ENCODE measurements around the gene RC3H1. TPM values are rescaled to one million over a fixed set of nuclear protein-coding genes. Genes with fewer than 3 reads are reported as not detected.

Gene RC3H1
- total and polyA plus RNA-seq, 10 of the 15 experiments (the other 5 are each of a cell fraction or from before 2014, with no cell fraction given), result 1.4 to 33.9 (median 11.8) TPM

DNA sequence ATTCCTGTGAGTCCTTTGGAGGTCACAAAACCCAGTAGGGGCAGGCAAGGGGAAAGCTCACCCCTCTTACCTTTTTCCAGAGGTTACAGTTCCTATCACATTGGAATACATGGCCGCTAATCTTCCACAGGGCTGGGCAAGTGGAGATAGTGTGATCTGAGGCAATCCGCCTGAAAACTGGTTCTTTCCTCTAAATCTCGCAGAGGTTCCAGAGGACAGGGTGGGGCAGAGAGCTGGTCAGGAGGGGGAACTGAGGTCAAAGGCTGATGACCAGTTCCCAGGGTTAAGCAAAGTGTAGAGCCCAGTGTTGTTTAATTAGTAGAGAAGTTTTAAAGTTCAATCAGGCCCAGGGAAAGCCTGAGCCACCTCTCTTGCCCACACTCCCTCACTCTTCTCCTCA, 105.0 kb downstream of the RC3H1 start, which contains the start of gene SERPINC1:
Gene SERPINC1, minus strand, starts transcription at position 179 of the 400 bp plus-strand sequence. Its CDS starts 68 bp downstream, at position 111.
- Histone ChIP-seq H3K27me3 (replicated peaks in 1 of 2; ENCODE audit: control insufficient read depth in 2 of 2, insufficient read depth in 2 of 2, low read length in 1 of 2) (peaks cover 0 to 1% of the 10 kb centered on the region in 2 experiments; a peak in 1 of 4 replicates), H4K20me1 (ENCODE audit: control insufficient read depth, insufficient read depth) (no peaks in the 10 kb centered on the region), H3K36me3 (ENCODE audit: control insufficient read depth in 2 of 2, insufficient read depth in 2 of 2, low read length in 1 of 2) (no peaks in the 10 kb centered on the region), H3K4me2 (ENCODE audit: control insufficient read depth, insufficient read depth) (no peak within 1 kb of the TSS), H2AFZ (ENCODE audit: control insufficient read depth, low read depth, low read length) (no peak within 1 kb of the TSS), H3K9ac (ENCODE audit: control insufficient read depth, insufficient read depth, low read length) (no peak within 1 kb of the TSS), H3K4me1 (ENCODE audit: control insufficient read depth, insufficient read depth, low read length) (no peaks in the 10 kb centered on the region), H3K79me2 (ENCODE audit: control insufficient read depth, insufficient read depth, low read length) (no peaks in the 10 kb centered on the region), H3K4me3 (no peak within 1 kb of the TSS), H3K27ac (ENCODE audit: control insufficient read depth, insufficient read depth) (no peak within 1 kb of the TSS), H3K9me3 (replicated peaks; ENCODE audit: control insufficient read depth, insufficient read depth, low read length) (no peaks in the 10 kb centered on the region)
- RAD21 ChIA-PET (ENCODE audit: unreplicated experiment), result no interaction called here
- in situ Hi-C loops (cut with MboI) (no loop called here), intact Hi-C loops (cut with micrococcal nuclease; ENCODE audit: unreplicated experiment) (no loop called here)
- no peak for DNase-seq (ENCODE audit: low read depth, low spot score)
- no peak for ATAC-seq
- BruUV-seq (replicated peaks), result no TSS peak
- SMC1A ChIA-PET (ENCODE audit: uncharacterized antibody, unreplicated experiment), result no interaction called here
- CTCF ChIA-PET, result no interaction called here
- no peak for FAIRE-seq
- 83% methylated on average over 3 of the region's 3 CpGs for WGBS (ENCODE audit: insufficient coverage, insufficient replicate concordance, low lambda C conversion rate, missing lambda C conversion rate)
- POLR2A ChIA-PET, result no interaction called here
- TF ChIP-seq, protein P1, sequence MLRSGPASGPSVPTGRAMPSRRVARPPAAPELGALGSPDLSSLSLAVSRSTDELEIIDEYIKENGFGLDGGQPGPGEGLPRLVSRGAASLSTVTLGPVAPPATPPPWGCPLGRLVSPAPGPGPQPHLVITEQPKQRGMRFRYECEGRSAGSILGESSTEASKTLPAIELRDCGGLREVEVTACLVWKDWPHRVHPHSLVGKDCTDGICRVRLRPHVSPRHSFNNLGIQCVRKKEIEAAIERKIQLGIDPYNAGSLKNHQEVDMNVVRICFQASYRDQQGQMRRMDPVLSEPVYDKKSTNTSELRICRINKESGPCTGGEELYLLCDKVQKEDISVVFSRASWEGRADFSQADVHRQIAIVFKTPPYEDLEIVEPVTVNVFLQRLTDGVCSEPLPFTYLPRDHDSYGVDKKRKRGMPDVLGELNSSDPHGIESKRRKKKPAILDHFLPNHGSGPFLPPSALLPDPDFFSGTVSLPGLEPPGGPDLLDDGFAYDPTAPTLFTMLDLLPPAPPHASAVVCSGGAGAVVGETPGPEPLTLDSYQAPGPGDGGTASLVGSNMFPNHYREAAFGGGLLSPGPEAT (IDR thresholded peaks at IDR 0.05; ENCODE audit: low read depth), result no peak

DNA sequence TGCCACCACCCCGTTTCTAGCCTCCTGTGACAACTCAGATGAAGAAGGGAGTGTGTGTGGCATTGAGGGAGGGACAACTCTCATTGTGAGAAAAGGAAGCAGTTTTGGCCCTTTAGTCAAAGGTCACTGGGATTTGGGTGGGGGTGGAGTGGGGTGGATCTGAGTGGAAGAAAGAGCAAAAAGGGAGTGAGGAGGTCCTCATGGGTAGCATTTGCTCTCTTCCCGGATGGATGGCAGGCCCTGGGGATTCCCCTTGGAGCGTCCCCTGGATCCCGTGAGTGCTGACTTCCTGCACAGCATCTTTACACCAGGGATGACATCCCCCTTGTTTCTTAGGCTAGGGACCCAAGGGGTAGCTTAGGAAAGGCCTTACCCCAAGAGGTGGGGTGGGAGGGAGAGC, 105.5 kb downstream of the RC3H1 start:
- no peak for FAIRE-seq
- no peak for ATAC-seq
- RAD21 ChIA-PET (ENCODE audit: unreplicated experiment), result no interaction called here
- Histone ChIP-seq H3K27ac (ENCODE audit: control insufficient read depth, insufficient read depth) (no peak overlapping the region), H3K4me3 (no peak overlapping the region), H3K9ac (ENCODE audit: control insufficient read depth, insufficient read depth, low read length) (no peak overlapping the region), H3K4me1 (ENCODE audit: control insufficient read depth, insufficient read depth, low read length) (no peaks in the 10 kb centered on the region), H3K27me3 (replicated peaks in 1 of 2; ENCODE audit: control insufficient read depth in 2 of 2, insufficient read depth in 2 of 2, low read length in 1 of 2) (peaks cover 0 to 1% of the 10 kb centered on the region in 2 experiments; a peak in 1 of 4 replicates), H3K79me2 (ENCODE audit: control insufficient read depth, insufficient read depth, low read length) (no peaks in the 10 kb centered on the region), H3K36me3 (ENCODE audit: control insufficient read depth in 2 of 2, insufficient read depth in 2 of 2, low read length in 1 of 2) (no peaks in the 10 kb centered on the region), H3K4me2 (ENCODE audit: control insufficient read depth, insufficient read depth) (no peak overlapping the region), H4K20me1 (ENCODE audit: control insufficient read depth, insufficient read depth) (no peaks in the 10 kb centered on the region), H3K9me3 (replicated peaks; ENCODE audit: control insufficient read depth, insufficient read depth, low read length) (no peaks in the 10 kb centered on the region), H2AFZ (ENCODE audit: control insufficient read depth, low read depth, low read length) (no peak overlapping the region)
- no TSS peak for BruUV-seq (replicated peaks)
- SMC1A ChIA-PET (ENCODE audit: uncharacterized antibody, unreplicated experiment), result no interaction called here
- WGBS (ENCODE audit: insufficient coverage, insufficient replicate concordance, low lambda C conversion rate, missing lambda C conversion rate), result 52% methylated on average over 4 of the region's 4 CpGs
- intact Hi-C loops (cut with micrococcal nuclease; ENCODE audit: unreplicated experiment) (no loop called here), in situ Hi-C loops (cut with MboI) (no loop called here)
- no peak for DNase-seq (ENCODE audit: low read depth, low spot score)
- CTCF ChIA-PET, result interaction anchor here (2.4 kb wide), 1 partner anchor 43 kb away, joined by 5 read pairs; no protein-coding TSS in a partner anchor
- POLR2A ChIA-PET, result no interaction called here
- TF ChIP-seq, protein P2, sequence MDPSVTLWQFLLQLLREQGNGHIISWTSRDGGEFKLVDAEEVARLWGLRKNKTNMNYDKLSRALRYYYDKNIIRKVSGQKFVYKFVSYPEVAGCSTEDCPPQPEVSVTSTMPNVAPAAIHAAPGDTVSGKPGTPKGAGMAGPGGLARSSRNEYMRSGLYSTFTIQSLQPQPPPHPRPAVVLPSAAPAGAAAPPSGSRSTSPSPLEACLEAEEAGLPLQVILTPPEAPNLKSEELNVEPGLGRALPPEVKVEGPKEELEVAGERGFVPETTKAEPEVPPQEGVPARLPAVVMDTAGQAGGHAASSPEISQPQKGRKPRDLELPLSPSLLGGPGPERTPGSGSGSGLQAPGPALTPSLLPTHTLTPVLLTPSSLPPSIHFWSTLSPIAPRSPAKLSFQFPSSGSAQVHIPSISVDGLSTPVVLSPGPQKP (IDR thresholded peaks at IDR 0.05; ENCODE audit: low read depth, low read length), result no peak
- TF ChIP-seq DPF2 (IDR thresholded peaks at IDR 0.05) (no peak), NFXL1 (IDR thresholded peaks at IDR 0.05; ENCODE audit: borderline replicate concordance) (no peak), MEF2B (IDR thresholded peaks at IDR 0.05; ENCODE audit: partially characterized antibody, poor library complexity, severe bottlenecking) (no peak)
- TF ChIP-seq, protein P3, sequence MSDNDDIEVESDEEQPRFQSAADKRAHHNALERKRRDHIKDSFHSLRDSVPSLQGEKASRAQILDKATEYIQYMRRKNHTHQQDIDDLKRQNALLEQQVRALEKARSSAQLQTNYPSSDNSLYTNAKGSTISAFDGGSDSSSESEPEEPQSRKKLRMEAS (IDR thresholded peaks at IDR 0.05; ENCODE audit: low read depth, low read length), result no peak
- TF ChIP-seq, protein P4, sequence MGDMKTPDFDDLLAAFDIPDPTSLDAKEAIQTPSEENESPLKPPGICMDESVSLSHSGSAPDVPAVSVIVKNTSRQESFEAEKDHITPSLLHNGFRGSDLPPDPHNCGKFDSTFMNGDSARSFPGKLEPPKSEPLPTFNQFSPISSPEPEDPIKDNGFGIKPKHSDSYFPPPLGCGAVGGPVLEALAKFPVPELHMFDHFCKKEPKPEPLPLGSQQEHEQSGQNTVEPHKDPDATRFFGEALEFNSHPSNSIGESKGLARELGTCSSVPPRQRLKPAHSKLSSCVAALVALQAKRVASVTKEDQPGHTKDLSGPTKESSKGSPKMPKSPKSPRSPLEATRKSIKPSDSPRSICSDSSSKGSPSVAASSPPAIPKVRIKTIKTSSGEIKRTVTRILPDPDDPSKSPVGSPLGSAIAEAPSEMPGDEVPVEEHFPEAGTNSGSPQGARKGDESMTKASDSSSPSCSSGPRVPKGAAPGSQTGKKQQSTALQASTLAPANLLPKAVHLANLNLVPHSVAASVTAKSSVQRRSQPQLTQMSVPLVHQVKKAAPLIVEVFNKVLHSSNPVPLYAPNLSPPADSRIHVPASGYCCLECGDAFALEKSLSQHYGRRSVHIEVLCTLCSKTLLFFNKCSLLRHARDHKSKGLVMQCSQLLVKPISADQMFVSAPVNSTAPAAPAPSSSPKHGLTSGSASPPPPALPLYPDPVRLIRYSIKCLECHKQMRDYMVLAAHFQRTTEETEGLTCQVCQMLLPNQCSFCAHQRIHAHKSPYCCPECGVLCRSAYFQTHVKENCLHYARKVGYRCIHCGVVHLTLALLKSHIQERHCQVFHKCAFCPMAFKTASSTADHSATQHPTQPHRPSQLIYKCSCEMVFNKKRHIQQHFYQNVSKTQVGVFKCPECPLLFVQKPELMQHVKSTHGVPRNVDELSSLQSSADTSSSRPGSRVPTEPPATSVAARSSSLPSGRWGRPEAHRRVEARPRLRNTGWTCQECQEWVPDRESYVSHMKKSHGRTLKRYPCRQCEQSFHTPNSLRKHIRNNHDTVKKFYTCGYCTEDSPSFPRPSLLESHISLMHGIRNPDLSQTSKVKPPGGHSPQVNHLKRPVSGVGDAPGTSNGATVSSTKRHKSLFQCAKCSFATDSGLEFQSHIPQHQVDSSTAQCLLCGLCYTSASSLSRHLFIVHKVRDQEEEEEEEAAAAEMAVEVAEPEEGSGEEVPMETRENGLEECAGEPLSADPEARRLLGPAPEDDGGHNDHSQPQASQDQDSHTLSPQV (IDR thresholded peaks at IDR 0.05), result no peak
